GM21576 (cell line): ENCODE measurements around the gene DISC1.
"Not testable (repeated sequence)": the region's sequence is repeated elsewhere in the genome, so short reads cannot be mapped to it uniquely, and the experiment has no call there.

ENCODE experiments used
- ATAC-seq: cut with Tn5 transposase; IDR thresholded peaks from one replicate; pipeline ENCODE4 v1.9.1; 2021; ENCODE audit warnings: mild to moderate bottlenecking, moderate library complexity; ENCODE audit not compliant: unreplicated experiment

The DISC1 gene

GRCh38 chr1:231605149-231606100, 21.2 kb upstream of the DISC1 start:
- no peak for ATAC-seq

DNA sequence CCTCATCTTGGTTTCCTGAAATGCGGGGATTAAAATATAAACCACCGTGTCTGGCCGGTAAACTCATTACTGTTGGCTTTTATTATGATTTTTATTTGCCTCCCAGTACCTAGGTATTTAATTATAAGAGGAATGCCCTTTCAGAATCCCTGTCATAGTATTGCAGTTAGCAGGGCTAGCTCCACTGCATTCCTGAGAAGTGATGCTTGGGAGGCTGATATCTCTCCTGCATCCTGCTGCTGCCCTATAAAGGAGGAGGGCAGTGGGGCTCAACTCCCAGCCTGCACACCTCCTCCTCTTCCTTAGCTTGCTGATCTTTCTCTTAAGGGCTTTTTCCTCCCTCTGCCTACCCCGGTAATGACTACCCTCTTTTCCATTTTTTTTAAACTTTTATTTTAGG, 19.9 kb upstream of the DISC1 start:
- ATAC-seq, result no peak

DNA sequence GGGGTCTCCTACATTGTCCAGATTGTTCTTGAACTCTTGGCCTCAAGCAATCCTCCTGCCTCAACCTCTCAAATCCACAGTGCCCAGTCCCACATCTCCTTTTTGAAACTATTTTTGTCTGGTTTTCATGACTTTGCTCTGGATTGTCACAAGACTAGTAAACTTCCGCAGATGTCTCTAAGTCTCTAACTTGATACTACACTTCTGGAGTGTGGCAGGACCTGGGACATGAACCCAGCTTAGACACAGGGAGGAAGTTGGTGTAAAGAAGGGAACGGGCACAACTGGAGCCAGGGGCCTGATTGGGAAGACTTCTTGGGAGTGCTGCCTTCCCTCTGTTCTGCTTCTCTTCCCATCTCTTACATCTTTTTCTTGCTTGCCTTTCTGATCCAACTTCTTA, 16.2 kb upstream of the DISC1 start:
- ATAC-seq, result no peak

DNA sequence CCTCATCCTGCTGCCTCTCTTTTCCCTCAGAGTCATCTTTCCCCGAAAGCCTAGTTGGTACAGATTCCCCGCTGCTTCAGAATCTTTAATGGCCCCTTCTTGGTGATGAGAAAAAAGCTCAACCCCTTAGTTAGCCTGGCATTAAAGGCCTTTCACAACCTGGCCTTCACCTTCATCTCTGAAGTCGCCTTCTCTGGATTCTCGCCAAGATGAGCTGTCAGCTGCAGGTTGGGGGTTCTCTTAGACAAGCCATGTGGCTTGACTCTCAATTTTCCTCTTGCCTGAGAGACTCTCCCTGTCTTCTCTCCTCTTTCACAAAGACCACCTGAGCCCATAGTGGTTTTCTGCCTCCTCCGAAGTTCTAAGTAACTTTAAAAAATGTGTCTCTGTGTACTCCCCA, 15.5 kb upstream of the DISC1 start:
- ATAC-seq, result no peak

- ATAC-seq, result no peak
Measured at GRCh38 chr1:231611851-231612250, 14.7 kb upstream of the DISC1 start.

DNA sequence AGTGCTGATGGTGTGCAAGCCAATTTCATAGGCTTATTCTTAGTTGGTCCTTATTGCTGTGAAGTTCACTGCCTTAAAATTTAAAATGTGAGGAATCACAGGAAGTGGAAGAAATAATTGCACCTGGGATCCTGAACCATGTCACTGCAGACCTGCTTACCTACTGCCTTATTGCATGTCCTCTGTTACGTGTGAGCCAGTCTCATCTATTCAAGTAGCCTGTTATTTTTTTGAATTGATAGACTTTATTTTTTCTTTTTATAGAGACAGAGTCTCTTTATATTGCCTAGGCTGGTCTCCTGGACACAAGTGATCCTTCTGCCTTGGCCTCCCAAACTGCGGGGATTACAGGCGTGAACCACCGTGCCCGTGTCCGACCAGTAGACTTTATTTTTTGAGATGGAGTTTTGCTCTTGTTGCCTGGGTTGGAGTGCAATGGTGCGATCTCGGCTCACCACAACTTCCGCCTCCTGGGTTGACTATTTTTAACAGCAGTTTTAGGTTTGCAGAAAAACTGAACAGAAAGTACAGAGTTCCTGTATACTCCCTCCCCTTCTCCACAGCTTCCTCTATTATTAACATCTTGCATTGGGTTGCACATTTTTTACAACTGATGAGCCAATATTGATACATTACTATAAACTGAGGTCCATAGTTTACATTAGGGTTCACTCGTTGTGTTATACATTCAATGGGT, 14.0 kb upstream of the DISC1 start:
- ATAC-seq, result peak; percentile 96

DNA sequence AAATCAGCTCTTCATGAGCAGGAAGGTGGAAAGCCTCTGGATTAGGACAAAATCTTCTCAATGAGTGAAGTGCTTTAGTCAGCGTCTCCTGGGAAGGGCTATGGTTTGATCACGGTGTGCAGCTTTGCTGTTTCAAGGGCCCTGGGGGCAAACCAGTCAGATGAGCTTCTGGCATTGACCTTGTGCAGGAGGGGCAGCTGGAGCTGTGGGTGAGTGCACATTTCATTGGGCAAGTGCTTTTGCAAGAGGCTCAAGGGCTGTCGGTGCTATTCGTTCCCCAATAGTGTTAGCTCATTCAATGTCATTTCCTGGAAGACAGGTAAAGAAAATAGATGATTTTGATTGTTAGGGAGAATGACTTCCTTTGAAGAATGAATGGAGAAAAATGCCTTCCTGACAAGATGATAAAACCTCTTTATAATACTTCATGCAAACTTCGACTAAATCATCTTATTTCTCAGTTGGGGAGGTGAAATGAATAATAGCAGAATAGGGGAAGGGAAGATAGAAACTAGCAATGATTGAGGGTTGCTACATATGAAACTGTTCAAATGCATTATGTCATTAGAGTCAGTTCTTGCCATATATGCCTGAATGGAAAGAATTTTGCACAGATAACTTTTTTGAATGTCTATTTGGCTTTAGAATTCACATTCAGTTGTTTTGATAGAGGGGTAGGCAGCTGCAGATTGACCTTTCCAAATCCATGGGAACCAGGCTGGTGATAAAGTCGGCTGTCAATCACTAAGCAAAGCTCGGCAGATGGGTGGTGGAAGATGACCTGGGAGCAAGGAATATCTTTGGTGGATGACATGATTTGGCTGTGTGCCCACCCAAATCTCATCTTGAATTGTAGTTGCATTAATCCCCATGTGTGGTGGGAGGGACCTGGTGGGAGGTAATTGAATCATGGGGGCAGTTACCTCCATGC, 12.9 kb upstream of the DISC1 start:
- ATAC-seq, result no peak

- ATAC-seq, result no peak
Measured at GRCh38 chr1:231616667-231617066, 9.9 kb upstream of the DISC1 start.

DNA sequence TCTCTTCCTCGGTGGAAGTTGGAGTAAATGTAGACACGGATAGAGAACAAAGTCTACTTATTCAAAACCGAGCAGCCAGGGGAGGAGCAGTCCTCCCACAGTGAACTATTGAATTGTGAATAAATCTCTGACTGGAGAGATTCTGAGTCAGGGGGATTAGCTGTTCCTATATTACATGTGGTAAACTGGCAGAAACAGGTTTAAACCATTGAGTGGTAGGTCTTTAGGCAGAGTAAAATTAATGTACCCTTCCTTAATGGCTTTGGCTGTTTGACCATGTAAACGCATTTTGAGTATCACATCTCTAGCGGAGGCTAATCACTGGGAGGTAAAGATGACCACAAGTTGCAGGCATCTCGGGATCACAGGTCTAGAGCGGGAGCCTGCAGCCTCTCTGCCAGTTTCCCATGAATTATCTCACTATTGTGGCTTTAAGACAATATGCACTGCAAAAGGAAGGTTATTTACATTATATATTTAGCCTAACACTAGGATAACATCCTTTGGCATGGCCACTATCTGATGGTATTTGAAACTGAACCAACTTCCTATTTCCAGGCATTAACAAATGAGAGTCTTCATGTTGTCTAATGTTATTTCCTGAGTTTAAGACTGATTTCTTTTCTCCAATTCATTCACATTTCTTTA, 7.9 kb upstream of the DISC1 start:
- no peak for ATAC-seq

DNA sequence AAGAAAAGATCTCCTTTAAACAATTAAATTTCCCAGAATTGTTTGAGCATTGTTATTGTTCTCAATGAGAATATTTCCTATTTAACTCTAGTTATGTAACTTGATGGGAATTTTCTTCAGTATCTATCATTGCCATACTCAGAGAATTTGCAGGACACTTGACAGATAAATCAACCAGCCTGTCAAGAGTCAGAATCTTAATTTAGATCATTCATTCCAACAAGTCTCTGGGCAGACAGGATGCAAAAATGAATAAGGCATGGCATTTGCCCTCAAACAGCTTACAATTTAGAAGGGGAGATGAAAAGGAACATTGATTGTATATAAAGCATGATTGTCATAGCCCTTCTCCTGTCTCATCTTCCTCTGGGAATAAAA, 7.3 kb upstream of the DISC1 start:
- ATAC-seq, result no peak

DNA sequence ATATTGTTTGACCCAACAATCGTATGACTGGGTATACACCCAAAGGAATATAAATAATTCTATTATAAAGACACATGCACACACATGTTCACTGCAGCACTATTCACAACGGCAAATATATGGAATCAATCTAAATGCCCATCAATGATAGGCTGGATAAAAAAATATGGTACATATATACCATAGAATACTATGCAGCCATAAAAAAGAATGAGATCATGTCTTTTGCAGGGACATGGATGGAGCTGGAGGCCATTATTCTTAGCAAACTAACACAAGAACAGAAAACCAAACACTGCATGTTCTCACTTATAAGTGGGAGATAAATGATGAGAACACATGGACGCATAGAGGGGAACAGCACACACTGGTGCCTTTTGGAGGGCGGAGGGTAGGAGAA, 1.5 kb upstream of the DISC1 start:
- not testable (repeated sequence) for ATAC-seq

DNA sequence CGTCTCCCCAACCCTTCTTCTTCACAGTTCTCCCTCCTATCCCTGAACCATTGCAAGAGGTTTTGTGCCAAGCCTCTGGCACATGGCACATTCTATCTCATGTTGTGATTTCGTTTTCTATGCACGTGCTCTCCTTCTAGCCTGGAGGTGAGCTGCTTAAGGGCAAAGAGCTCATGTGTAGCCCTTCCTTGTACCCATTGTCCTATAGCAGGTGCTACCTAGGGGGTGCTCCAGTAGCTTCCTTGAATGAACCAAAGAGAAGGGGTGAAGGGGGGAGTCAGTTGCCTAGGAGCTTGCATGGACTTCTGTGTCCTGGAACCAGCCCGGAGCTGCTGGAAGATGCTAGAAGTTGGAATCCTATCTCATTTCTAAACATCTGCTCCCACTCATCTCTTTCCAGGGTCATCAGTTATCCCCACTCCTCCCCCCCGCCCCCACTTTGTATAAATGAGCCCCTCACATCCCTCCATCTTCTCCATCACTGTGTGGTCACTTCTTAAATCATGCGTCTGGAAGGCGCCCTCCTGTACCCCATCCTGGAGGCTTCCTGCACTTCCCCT, 535 bp upstream of the DISC1 start:
- ATAC-seq, result no peak

GRCh38 chr1:231626951-231627614, 493 bp downstream of the DISC1 start:
- peak; percentile 57 for ATAC-seq

- no peak for ATAC-seq
Measured at GRCh38 chr1:231628207-231628876, 1.8 kb downstream of the DISC1 start.

DNA sequence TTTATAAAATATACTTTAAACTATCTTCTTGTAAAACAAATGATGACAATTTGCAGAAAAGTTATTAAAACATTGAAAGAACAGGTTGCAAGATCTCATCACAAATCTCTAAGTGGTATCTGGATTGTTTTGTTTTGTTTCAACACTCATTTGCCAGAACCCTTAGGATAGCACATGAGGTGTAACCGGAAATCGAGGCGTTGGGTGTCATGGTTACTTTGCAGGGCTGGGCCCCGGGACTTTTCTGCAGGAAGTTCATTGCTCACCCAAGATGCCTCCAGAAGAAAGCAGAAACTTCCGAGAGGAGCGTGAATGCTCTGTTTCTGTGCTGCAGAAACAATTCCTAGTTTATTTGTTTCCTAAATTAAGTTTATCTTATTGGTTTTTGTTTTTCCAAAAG, 2.5 kb downstream of the DISC1 start:
- no peak for ATAC-seq

GRCh38 chr1:231630558-231631205, 4.1 kb downstream of the DISC1 start:
- ATAC-seq, result no peak

DNA sequence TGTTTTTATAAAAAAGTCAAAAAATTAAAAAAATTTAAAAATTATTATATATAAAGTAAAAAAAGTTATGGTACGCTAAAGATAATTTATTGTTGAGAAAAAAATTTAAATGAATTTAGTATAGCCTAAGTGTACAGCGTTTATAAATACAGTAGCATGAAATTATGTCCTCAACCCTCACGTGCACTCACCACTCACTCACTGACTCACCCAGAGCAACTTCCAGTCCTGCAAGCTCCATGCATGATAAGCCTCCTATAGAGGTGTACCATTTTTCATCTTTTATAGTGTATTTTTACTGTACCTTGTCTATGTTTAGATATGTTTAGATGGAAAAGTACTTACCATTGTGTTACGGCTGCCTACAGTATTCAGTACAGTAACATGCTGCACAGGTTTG, 5.1 kb downstream of the DISC1 start:
- no peak for ATAC-seq

DNA sequence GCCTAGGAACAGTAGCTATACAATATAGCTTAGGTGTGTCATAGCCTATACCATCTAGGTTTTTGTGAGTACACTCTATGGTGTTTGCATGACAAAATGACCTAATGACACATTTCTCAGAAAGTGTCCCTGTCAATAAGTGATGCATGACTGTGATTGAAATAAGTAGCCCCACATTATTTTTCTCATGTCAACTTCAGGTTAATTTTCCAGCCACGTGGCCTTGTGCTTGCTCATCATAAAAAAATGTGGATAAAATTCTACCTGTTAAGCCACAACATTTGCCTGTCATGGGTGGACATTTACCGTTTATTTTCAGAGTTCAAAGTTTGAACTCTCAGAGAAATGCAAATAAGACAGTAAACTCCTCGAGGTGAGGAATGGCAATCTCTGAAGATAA, 5.5 kb downstream of the DISC1 start:
- ATAC-seq, result no peak
